Measurements from ENCODE around the gene LRRFIP1.

The LRRFIP1 gene

DNA sequence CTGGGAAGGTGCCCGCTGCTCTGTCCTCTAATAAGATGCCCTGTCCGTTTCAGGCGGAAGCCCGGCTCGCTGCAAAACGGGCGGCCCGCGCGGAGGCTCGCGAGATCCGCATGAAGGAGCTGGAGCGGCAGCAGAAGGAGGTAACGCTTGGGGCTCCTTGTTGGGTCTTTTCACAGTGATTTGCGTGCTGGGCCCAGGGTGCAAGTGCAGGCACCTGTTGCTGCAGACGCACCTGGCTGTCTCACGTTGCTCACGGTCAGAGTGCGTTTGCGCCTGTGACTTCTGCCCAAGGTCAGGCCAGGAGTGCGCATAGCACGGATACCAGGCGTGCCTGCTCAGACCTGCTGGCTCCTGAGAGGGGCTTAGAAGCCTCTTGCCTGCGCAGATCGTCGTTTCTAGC lies 81.1 kb downstream of the LRRFIP1 start:
- no peak for DNase-seq

DNA sequence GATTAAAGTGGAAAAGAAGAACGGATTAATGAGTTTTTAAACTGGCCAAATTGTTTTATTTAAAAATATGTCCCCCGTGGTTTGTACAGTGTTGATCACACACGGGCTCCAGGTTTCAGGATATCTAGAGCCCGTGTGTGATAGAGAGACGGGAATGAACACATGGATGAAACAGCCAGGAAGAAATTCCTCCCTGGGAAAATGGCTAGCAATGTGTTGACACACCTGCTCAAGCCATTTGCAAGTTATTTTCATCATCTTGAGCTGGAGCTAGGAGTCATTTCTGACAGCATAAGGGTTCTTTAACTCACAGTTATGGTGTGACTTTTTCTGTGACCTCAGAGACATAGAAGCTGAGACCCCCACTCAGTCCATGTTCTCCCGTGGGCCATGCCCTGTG lies 81.6 kb downstream of the LRRFIP1 start:
- no peak for DNase-seq

DNA sequence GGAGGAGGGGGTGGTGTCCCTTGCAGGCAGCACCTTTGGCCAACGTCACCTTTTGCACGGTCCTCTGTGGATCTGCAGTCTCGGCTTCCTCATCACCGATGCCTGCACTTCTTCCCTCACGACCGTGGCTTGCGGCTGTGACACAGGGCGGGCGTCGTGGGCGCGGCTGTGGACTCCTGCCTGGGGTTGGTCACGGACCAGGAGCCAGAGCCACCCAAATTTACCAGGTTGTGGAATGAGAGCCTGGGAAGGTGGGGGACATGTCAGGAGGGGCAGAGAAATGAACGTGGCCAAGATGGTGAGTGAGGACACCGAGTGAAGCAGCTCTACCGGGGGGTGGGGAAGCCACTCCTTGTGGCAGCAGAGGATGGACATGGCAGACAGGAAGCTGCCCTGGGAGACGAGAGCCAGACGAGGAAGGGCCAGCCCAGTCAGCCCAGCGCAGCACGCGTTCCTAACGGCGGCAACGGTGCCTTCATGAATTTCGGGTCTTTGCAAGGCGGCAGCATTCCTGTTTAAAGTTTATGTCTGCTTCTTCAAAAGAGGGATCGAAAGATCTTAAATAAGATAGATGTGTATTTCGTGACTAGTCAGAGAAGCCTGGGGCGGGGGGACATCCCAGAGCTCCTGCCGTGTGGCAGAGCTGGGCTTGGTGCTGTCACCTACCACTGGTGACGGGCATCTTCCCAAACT lies 84.2 kb downstream of the LRRFIP1 start:
- DNase-seq: no peak

DNA sequence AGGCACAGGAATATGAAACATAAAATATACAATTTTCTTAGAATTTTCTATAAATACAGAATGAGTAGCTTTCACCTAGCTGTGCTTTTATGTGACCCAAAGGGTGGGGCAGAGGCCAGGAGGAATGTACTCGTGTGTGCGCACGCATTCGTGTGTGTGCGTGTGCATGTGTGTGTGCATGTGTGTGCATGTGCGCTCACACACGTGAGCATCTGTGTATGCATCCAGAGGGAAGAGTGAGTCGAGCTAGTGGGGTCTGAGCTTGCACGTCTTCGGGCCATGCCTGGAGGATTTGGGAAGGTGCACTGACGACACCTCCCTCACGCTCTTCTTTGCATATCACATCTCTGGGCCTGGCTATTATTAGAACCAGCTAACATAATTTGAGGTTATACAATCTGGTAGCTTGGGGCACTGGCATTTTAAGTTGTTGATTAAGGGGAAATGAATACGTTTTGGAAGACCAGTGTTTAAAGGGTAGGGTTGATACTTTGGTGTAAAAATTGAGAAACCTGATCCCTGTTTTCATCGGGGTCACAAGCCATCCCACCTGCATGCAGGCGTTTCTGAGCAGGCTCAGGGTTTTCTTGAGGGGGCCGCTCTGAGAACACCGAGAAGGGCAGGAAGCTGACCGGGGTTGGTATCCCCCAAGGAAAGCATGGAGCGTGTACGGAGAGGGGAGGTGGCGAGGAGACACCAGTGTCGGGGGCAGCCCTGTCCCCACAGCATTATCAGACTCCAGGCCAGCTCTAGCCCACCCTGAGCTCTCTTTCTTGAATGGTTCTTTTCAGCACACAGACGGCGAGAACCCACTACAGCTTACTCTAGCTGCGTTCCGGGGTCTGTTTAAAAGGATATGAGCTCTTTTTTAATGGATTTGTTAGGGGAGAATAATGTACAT lies 85.3 kb downstream of the LRRFIP1 start:
- no peak for DNase-seq

DNA sequence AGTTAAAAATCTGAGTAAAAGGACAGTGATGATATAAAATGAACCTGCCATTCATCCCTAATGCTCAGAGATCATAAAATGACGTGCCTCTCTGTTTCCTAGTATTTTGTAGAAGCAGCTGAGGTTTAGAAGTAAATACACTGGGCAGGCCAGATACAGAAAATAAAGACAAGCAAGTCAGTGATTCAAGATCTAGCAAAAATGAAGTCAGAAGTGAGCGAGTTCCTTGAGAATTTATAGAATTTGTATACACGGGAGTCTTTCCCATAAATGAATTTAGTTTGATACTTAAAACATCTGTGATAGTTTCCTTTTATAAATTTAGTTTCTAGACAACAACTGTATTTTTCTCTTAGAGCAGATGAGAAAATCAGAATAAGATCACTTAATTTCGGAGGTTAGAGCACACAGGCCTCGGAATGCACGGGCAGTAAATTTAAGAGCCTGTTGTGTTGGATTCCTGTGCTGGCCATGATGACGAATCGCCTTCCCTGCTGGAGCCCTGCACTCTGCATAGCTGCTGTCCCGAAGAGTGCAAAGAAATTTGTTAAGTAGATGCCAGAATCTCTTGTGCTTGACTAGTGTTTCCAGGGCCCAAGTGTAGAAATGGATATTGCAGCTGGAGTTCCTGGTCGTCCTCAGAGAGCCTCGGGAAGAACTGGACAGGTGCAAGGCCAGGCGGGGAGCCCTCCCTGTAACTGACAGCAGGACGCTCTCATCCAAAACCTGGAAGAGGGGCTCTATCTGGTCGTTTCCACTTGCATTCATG lies 87.5 kb downstream of the LRRFIP1 start:
- DNase-seq: no peak

DNA sequence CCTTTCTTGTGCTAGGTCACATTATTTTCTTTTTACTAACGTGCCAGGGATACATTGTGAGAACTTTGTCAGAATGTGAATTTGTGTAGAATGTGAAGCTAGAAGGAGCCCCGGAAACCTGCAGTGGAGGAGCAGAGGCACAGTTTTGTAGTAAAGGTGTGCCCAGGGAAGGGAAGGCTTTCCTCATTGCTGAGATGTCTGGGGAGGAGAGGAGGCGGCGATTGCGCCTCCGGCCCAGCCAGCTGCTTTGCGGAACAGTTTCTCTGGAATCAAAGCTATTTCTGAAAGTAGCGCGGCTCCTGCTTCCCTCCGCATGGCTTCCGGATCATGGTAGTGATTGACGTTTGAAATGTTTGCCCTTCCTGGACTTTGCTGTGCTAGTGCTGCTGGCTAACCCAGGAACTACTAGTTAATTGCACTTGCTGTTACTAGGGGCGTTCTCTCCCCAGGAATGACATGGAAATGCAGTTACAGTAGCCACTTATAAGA lies 88.1 kb downstream of the LRRFIP1 start:
- DNase-seq: no peak

DNA sequence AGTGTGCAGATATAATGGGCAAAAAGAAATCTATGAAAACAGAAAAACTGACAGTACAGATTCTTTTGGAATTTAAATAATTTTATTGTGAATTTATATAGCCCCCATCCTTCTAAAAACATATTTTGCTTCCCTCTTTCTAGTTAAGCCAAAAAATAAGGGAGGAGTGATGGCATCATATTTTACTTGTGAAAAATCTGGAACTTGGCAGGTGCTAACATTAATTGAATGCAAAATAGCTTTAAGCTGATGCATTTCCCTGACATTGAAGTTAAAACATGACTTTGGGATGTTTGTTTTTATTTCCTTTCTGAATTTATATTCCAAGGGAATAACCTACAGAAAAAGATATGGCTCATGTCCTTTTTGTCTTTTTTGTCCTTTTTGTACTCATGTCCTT lies 88.6 kb downstream of the LRRFIP1 start:
- DNase-seq: no peak

DNA sequence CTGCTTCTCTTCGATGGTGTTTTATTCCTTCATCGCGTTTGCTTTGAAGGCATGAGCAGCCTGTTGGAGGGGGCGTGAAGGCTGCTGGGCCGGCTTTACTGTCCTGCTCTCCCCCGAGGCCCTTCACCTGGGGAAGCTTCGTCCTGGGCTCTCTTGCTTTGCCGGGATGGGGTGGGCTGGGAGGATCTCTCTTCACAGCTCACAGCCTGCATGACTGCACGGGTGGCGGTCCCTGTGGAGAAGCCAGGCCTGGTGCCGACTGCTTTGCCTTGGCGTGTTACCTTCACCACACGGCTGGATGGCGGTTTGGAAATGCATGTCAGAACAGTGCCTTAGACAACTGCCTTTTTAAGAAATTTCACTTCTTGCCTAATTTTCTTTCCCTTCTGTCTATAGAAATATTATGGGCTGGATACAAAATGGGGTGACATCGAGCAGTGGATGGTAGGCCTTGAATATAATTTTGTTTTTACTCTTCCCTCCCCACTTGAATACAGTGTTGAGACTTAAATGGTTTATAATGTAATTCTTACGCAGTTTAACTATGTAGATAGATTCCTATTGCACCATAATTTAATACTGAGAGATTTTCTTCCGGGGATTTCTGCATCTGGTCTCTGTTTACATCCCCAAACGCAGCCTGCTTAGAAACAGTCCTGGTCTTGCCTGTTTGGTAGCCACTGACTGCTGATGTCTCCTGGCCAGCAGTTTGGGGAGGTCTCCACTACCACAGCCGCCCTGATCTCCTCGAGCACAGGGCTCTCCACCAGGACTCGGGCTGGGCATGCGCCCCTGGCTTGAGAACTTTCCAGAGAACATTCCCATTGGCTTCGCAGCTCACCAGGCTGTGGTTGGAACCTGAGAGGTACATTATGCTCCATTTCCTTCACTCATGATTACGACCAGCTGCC lies 90.2 kb downstream of the LRRFIP1 start:
- DNase-seq: no peak

DNA sequence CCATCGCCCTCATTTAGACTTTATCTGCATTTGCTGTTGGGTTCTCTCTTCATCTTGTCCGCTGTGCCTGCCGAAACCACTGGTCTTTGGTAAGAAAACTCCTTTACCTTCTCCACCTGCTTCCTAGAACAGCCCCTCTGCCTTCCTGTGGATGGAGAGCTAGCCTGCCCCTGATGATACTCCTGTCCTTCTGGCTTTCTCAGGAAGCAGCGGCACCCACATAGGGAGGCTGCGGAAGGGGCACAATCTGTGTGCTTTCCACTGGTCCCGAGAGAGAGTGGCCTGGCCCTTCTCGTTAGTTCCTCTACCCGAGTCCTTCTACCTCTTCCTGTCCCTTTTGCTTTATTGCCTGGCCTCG lies 90.9 kb downstream of the LRRFIP1 start:
- no peak for DNase-seq

DNA sequence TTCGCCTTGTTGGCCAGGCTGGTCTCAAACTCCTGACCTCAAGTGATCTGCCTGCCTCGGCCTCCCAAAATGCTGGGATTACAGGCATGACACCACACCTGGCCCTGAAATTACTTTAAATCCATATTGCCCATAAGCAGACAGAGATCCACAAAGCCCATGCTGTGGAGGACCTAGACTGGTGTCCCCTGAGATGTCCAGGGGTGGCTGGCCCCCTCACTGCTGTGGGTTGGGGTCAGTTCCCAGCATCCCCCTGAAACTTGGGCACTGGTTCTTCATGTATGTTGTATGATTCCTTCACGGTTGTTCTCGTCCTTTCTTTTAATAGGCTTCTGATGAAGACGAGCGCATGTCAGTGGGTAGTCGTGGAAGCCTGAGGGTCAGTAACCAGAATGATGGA lies 93.1 kb downstream of the LRRFIP1 start:
- DNase-seq: no peak

DNA sequence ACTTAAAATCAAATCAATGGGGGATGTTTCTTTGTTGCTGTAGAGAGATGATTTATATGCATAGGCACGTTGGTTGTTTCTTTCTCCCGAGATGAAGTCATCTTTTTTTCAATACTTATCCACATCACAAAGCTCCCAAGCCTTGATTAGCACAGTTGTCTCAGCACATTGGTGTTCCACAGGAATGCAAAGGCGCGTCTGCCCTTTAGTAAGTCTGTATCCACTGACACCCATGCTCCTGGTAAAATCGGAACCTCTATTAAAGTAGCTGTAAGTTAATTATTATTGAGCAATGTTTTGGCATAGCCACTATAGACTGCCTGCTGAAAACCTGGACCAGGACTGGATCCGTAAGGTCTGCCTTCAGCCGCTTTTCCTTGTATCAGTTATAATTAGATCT lies 93.6 kb downstream of the LRRFIP1 start:
- no peak for DNase-seq

DNA sequence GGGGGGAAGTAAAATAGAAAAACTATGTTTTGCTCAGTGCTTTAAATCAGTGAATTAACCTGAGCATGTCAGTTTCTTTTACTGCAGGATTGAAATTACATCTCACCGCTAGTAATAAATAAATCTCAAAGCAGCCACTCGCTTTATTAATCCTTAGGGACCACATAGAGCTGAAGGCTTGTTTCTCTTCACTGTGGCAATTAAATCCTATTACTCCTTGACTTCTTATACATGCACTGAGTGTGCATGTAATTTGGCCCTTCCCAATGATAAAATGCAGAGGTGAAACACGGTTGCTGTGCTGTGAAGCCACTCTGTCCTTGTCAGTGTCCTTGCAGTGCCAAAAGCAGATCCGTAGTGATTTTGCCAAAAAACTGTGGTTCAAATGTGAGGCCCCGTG lies 94.1 kb downstream of the LRRFIP1 start:
- DNase-seq: no peak

DNA sequence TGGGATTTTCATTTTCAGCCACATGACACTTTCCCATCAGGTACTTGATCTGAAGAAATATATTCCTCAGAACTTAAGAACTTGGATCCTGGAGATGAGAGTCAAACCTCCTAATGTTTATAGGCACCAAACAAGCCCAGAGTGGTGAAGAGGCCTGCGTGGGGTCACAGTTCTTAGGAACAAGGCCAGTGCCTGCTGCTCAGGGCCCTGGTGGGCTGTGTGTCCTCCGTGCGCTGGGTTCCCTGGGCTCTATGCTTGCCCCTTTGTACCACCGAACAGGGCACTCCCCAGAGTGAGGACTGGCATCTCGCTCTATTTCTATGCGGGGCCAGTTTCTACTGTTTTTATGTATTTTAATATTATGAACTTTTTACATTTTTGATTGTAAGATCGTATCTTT lies 95.2 kb downstream of the LRRFIP1 start:
- no peak for DNase-seq

DNA sequence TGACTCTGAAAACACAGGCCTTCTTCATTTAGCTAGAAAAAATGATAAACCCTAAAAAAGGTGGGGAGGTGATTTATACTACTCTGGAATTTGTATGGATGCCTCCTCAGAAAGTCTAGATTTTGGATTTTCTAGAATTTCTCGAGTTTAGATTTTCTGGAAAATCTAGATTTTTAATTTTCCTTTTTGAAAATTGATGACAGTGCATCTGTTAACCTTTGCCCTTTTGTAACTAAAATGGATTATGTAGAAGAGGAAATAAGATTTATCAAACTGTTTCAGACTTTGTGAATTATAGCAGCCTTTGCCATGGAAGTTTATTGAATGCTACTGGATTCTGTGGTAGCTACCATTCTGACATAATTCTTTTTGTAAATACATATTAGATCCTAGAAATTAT lies 95.6 kb downstream of the LRRFIP1 start:
- no peak for DNase-seq

DNA sequence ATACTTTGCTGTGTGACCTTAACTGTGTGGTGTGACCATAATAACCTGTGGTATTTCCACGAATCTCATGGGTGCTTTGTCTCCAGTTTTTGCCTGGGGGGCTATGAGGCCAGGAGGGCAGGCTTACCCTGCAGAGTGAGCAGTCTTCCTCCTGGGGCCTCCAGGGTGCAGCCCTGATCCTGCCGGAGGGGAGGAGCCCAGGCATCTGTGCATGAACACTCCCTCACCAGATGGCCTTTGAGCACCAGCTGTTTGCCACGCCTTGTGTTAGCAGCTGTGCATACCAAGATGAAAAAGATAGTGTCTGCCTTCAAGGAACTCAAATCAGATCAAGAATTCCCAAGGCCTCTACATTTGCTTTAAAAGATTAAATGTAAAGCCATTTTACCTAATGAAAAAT lies 96.2 kb downstream of the LRRFIP1 start:
- no peak for DNase-seq

DNA sequence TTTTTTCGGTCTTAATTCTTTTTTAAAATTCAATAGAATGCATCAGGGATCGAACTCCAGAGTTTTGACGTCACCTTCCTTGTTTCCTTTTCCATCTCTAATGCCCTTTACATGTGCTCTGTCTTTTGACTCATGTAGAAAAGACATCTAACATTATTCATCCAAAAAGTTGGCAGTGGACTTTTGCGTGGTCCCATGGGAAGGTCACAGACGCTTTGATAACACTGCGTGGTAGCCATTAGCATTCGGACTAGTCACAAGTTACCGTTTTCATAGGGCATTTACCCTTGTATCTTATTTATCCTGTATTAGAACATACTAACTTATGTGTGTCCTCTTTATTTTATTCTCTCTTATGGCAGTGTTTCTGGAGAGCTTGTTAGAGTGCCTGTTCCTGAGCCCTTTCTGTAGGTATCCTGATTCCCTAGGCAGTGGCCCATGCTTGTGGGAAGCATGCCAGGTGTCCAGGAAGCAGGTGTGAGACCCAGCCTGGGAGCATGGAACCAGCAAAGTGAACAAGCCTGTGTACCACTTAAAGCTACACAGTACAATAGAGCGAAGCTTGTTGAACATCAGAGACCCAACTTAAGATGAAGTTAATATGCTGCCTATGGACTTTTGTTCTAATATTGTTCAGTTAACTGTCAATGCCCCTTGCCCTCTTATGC lies 97.6 kb downstream of the LRRFIP1 start:
- no peak for DNase-seq

DNA sequence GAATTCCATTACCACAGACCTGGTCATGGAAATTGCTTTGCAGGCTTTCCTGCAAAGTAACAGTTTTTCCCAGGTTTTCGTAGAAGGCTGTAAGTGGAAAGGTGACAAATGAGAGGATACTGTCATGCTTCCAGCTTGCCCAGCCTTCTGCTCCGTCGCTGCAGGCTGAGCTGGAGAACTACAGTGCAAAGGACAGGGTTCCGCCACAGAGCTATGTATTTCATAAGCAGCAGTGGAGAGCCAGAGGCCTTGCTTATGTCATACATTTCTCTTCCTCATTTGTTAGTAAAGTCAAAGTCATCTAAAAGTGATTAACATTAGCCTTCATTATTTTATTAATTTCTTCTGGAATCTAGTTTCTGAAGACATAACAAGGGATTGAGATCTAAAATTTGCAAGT lies 98.3 kb downstream of the LRRFIP1 start:
- DNase-seq: no peak

DNA sequence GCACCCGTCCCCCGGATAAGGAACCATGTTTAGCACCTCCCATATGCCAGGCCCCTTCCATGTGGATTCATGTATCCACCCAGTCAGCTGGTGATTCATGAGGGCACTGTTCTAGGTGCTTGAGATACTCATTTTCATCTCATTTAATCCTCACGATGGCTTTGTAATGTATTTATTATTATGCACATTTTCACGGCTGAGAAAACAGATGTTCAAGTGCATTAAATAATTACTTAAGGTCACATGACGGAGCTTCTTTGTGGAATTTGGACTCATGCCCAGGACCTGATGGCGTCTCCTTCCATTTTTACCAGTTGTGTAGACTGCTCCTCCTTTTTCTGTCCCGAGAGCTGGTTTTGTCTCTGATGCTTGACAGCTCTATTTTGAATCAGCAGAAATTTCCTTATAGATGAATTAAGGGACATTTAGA lies 99.0 kb downstream of the LRRFIP1 start:
- DNase-seq: peak; percentile 69

DNA sequence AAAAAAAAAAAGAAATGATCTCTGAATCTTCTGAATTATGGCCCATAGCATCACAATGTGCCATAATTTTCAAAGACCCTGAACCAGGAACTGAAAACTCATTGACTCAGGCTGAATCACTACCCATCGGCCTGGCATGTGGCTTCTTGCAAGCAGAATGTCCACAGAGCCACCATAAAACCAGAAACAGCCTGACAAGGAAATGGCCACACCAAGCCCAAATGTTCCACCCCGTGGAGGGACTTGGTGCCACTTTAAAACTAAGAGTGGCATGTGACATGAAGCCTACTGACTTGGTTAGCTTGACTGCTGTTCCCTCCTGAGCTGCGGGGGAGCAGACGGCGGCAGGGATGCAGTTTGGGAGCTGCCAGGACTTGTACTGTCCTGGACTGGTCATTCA lies 100.0 kb downstream of the LRRFIP1 start:
- DNase-seq: no peak

DNA sequence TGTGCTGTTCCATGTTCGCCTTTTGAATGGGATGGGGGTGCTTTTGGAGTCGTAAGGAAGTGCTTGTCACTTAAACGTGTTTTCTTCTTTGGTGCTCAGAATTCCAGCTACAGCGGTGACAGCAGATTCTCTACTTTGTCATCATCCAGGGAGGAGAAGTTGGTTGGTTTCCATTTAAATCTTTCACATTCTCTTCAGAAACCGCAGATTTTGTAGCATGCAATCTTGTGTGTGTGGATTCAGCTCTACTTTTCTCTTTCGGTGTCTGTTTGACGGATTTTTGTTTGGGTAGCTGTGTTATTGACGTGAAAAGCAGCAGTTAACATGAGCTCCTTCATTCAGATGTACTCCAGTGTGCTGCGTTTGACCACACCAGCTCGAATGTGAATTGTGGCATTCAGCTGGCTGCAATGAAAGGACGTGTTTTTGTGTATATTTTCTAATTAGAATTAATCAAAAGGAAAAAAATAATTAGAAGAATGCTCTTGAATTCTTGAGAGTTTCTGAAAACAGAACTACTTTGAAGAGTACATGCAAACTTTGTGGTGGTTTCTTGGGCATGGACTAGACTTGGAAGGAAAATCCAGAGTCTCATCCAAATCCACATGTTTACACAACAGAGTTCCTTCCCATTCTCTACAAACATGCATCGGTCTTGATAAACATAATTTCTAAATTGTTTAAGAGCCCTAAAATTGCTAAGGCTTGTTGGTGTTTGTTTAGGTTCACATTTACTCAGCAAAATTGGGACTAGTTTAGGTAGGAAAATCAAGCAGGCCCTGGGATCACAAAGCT lies 102.5 kb downstream of the LRRFIP1 start:
- DNase-seq: no peak

DNA sequence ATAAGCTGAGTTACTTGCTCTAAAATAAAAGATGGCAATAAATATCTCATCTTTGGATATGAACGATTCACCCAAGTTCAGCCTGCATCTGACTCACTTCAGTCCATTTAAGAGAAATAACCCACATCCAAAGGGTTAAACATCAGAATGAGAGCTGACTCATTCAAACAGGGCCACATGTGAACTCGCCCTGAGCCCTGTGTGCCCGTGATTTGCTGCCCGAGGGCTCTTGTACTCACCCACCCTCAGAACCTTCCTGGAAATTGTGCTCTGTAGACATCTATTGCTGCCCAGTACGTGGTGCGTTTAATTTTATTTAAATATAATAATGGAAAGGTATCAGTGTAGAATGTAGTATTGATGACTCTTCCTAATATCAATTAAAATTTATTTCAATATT lies 104.3 kb downstream of the LRRFIP1 start:
- no peak for DNase-seq

All from NCI-H1436 (cell line).